Measurements from ENCODE around the gene ITGB2.

Gene ITGB2

DNA sequence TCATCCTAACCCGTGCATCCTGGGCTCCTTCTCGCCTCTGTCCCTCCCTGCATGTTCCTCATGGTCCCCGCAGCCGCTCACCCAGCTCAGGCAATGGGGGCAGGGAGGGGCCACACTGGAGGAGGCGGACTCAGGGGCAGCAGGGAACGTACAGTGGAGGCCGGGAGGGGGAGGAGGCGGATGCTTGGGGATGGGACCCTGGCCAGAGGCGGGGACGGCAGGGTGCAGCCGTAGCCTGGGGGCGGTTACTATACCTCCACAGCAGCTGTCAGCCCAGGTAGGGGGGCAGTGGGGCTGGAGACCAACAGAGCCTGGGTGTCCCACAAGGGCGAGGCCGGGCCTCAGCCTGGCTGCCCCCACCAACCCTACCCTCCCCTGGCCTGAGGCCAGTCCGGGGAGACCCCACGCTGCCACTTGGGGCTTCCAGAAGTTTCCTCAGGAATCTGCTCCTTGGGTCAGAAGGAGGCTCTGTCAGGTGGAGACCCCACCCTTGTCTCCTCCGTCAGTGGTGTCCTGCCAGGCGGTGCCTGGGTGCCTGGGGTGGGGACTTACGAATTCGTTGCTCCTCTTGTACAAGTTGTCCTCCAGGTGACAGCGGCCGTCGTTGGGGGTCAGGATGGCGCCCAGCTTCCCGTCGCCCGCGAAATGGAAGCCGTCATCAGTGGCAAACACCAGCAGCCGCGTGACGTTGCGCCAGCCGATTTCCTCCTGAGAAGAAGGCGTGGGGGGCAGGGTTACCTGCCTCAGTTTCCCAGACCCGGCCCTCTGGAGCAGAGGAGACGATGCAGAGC is 20.7 kb downstream of the ITGB2 start:
- H3K27ac ChIP-seq: no peak overlapping the region; the same call in 1 of the 2 replicates
- TF ChIP-seq, protein P1, sequence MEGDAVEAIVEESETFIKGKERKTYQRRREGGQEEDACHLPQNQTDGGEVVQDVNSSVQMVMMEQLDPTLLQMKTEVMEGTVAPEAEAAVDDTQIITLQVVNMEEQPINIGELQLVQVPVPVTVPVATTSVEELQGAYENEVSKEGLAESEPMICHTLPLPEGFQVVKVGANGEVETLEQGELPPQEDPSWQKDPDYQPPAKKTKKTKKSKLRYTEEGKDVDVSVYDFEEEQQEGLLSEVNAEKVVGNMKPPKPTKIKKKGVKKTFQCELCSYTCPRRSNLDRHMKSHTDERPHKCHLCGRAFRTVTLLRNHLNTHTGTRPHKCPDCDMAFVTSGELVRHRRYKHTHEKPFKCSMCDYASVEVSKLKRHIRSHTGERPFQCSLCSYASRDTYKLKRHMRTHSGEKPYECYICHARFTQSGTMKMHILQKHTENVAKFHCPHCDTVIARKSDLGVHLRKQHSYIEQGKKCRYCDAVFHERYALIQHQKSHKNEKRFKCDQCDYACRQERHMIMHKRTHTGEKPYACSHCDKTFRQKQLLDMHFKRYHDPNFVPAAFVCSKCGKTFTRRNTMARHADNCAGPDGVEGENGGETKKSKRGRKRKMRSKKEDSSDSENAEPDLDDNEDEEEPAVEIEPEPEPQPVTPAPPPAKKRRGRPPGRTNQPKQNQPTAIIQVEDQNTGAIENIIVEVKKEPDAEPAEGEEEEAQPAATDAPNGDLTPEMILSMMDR (conservative IDR thresholded peaks at IDR 0.05): no peak

DNA sequence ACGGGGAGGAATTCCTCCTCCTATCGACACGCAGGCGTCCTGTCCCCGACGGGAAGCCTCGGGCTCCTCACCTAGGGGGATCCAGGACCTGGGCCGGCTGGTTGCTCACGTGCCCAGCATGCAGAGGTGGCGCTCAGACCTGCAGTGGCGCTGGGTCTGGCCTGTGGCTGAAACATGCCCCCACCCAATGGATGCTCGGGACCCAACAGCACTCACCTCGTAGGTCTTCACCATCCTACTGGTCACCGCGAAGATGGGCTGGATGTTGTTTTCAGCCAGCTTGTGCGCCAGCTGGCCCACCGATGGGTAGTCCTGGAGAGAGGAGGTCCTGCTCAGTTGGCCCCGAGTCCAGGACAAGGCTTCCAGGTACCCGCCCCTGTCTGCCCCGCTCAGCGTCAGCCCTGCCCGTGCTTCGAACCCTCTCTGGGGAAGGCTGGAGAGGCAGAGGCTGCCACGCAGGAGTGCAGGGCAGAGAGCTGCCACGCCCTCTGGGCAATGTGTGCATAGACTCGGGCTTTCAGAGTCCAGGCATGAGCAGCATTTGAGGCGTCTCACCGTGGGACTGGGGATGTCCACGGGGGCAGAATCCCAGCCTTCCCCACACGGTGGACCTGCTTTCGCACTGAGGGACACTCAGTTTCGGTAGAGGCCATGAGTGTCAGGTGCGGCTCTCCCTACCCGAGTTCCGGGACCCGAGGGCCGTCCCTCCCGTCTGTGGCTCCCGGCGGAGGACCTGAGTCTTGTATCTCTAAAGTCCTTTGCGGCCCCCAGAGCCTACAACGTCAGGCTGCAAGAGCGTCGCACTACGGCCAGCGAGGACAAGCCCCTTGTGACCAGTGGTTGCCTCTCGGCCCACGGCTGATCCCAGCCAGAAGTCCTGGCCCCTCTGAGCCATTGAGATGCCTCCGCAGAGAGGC is 21.6 kb downstream of the ITGB2 start:
- TF ChIP-seq, protein P1 (conservative IDR thresholded peaks at IDR 0.05): no peak
- no peak overlapping the region for H3K27ac ChIP-seq

DNA sequence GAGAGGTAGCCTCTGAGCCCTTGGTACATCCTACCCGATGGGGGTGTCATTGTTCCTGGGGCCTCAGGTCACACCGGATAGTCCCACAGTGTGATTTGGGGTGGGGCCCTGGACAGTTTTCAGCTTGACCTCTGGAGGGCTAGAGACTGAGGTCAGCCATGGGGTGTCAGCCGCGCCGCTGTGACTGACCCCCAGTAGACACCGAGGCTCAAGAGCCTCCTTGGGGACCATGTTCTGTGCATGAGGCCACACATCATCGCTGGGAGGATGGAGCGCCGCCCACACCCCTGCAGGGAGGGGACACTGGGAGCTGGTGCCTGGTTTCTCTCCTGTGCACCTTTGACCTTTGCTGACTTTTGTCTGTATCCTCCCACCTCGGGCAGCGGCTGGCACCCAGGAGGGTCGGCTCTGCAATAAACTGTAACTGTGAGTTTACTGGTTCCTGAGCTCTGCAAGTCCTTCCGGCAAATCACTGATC is 22.6 kb downstream of the ITGB2 start:
- TF ChIP-seq, protein P1 (conservative IDR thresholded peaks at IDR 0.05): no peak
- H3K27ac ChIP-seq: no peak overlapping the region

DNA sequence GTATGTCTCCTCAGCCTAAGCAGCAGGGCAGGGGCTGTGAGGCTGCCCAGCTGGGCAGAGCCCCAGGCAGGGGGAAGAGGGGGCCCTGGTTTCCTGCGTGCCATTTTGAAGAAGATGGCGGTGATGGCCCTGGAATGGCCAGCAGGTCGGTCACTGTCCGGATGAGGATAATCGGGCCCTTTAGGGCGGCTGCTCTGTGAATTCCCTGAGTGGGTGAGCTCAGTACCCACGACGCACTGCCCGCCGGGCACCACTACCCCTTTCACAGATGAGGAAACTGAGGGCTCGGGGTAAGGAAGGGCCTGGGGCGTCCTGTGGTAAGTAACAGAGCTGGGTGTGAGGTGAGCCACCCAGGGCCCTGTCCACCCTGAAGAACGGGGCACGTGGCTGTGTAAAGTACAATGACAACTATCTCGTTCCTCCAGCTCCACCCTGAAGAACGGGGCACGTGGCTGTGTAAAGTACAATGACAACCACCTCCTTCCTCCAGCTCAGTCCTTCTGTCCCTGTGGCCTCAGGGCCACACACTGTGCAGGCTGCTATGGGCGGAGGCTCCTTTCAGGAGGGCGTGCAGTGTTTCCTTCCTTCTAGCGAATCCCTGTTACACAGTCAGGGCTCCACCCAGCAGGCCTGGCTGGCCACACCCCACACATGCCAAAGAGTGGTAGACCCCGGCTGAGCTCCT is 23.2 kb downstream of the ITGB2 start:
- TF ChIP-seq, protein P1 (conservative IDR thresholded peaks at IDR 0.05): no peak
- no peak overlapping the region for H3K27ac ChIP-seq

DNA sequence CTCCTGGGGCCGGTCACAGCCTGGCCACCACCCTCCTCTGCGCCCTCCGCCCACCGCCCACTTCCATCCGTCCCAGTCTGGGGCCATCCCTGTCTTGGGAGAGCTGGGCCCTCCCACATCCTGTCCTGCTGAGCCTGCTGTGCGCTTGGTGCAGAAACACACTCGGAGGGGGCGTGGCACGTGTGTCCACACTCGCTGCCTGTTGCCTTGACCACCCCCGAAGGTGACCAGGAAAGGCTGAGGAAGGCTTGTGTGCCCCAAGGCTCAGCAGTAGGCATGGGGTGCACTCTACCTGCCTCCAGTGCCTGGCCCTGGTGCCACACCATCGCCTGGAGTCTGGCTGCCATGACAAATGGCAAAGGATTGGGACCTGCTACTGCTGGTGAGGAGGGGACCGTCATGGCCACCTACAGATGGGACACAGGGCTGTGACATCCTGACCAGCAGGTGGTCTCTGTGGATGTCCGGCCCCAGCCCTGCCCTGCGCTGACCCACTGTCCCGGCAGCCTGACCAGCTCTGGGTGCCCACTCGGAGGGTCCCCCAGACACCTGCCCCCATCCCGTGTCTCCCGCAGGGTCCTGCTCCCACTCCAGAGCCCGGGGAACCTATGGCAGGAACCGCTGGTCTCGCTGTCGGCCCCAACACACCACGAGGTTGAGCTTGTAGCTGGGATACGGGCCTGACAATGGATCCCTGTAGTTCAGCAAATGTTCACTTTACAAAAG is 24.0 kb downstream of the ITGB2 start:
- H3K27ac ChIP-seq: no peak overlapping the region
- TF ChIP-seq, protein P1 (conservative IDR thresholded peaks at IDR 0.05): no peak

DNA sequence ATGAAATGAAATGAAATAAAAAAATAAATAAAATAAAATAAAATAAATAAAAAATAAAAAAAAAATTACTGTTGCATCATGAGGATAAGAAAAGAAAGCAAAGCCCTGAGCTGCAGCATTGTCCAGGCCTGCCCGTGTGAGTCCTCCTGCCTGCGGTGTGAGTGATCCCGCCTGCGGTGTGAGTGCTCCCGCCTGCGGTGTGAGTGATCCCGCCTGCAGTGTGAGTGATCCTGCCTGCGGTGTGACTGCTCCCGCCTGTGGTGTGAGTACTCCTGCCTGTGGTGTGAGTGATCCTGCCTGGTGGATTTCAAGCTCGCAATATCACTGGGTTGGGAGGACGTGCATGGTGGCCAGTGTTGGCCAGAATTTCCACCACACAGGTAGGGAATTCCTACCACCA is 24.8 kb downstream of the ITGB2 start:
- TF ChIP-seq, protein P1 (conservative IDR thresholded peaks at IDR 0.05): no peak
- H3K27ac ChIP-seq: no peak overlapping the region
